ENCODE results near the gene SUPT3H. TPM values are rescaled to one million over a fixed set of nuclear protein-coding genes. Genes with fewer than 3 reads are reported as not detected.

The SUPT3H gene
- polyA plus RNA-seq, 3 donors: 2.4 to 3.5 (median 2.5) TPM

GRCh38 chr6:44800171-44800783 lies 577.5 kb downstream of the SUPT3H start:
- Mint-ChIP-seq H3K4me1 (peaks cover 26% of the 10 kb centered on the region), H3K27ac (no peak overlapping the region), H3K27me3 (ENCODE audit: low read depth in 3 of 3) (peaks cover 0 to 6% (median 2%) of the 10 kb centered on the region in 3 donors), H3K36me3 (no peaks in the 10 kb centered on the region), H3K4me3 (no peak overlapping the region), H3K9me3 (peaks cover 0 to 3% (median 0%) of the 10 kb centered on the region in 7 donors)
- H4K20me1 ChIP-seq (ENCODE audit: insufficient read depth, low read length): no peaks in the 10 kb centered on the region
- no peaks in the 10 kb centered on the region for H3K9me3 ChIP-seq (replicated peaks in 1 of 2; ENCODE audit: control insufficient read depth in 1 of 2, insufficient read depth in 1 of 2, low read length in 2 of 2)
- TF ChIP-seq, protein P1, sequence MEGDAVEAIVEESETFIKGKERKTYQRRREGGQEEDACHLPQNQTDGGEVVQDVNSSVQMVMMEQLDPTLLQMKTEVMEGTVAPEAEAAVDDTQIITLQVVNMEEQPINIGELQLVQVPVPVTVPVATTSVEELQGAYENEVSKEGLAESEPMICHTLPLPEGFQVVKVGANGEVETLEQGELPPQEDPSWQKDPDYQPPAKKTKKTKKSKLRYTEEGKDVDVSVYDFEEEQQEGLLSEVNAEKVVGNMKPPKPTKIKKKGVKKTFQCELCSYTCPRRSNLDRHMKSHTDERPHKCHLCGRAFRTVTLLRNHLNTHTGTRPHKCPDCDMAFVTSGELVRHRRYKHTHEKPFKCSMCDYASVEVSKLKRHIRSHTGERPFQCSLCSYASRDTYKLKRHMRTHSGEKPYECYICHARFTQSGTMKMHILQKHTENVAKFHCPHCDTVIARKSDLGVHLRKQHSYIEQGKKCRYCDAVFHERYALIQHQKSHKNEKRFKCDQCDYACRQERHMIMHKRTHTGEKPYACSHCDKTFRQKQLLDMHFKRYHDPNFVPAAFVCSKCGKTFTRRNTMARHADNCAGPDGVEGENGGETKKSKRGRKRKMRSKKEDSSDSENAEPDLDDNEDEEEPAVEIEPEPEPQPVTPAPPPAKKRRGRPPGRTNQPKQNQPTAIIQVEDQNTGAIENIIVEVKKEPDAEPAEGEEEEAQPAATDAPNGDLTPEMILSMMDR (IDR thresholded peaks at IDR 0.05): no peak
- no peak overlapping the region for H3K27ac ChIP-seq (ENCODE audit: low read depth in 1 of 2, low read length in 2 of 2)
- no peaks in the 10 kb centered on the region for H3K79me2 ChIP-seq (ENCODE audit: insufficient read depth, low read length)
- H3K27me3 ChIP-seq (ENCODE audit: control insufficient read depth in 2 of 2, insufficient read depth in 2 of 2, low read length in 2 of 2): no peaks in the 10 kb centered on the region
- no peak overlapping the region for H3K4me3 ChIP-seq (replicated peaks in 1 of 3; ENCODE audit: low read depth in 2 of 3, low read length in 3 of 3)
- WGBS (ENCODE audit: insufficient coverage): 100% methylated on average over 1 of the region's 8 CpGs
- DNase-seq: no peak
- peaks cover 18 to 32% of the 10 kb centered on the region in 2 donors for H3K4me1 ChIP-seq (ENCODE audit: control insufficient read depth in 1 of 2, insufficient read depth in 2 of 2, low read length in 2 of 2)
- no peak overlapping the region for H3K9ac ChIP-seq (ENCODE audit: insufficient read depth, low read length, poor library complexity, severe bottlenecking)
- no peak overlapping the region for H2AFZ ChIP-seq (ENCODE audit: insufficient read depth, low read depth, low read length, poor library complexity, severe bottlenecking)
- H3K36me3 ChIP-seq (replicated peaks in 1 of 2; ENCODE audit: control insufficient read depth in 1 of 2, insufficient read depth in 2 of 2, low read length in 2 of 2): no peaks in the 10 kb centered on the region
- no peak overlapping the region for H3K4me2 ChIP-seq (replicated peaks; ENCODE audit: extremely low read depth, low read length, poor library complexity, severe bottlenecking)
- intact Hi-C loops (cut with micrococcal nuclease): no loop called here

DNA sequence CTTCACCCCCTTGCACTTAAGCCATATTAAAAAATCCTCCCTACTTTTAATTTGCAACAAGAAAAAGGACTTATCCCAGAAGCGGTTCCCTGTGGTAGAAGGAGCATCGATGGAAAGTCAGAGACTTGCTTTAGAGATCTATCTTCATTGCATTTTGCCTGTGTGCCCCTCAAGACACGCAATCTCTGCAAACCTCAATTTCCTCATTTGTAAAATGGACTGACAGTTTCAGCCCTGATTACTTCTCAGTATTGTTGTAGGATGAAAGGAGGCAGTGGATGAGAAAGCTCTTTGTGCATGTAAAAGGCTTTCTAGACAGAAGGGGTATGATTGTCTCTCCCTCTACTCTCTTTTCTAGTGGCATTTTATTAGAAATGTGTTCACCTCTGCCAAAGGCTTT lies 580.0 kb downstream of the SUPT3H start:
- Histone ChIP-seq H3K79me2 (ENCODE audit: insufficient read depth, low read length) (no peaks in the 10 kb centered on the region), H3K36me3 (replicated peaks in 1 of 2; ENCODE audit: control insufficient read depth in 1 of 2, insufficient read depth in 2 of 2, low read length in 2 of 2) (no peaks in the 10 kb centered on the region), H2AFZ (ENCODE audit: insufficient read depth, low read depth, low read length, poor library complexity, severe bottlenecking) (no peak overlapping the region), H3K4me2 (replicated peaks; ENCODE audit: extremely low read depth, low read length, poor library complexity, severe bottlenecking) (peak overlapping the region; percentile 44), H3K9ac (ENCODE audit: insufficient read depth, low read length, poor library complexity, severe bottlenecking) (no peak overlapping the region), H3K27ac (ENCODE audit: low read depth in 1 of 2, low read length in 2 of 2) (peak overlapping the region in 1 of 2 donors; percentile 12), H3K4me3 (replicated peaks in 1 of 3; ENCODE audit: low read depth in 2 of 3, low read length in 3 of 3) (no peak overlapping the region), H4K20me1 (ENCODE audit: insufficient read depth, low read length) (no peaks in the 10 kb centered on the region), H3K9me3 (replicated peaks in 1 of 2; ENCODE audit: control insufficient read depth in 1 of 2, insufficient read depth in 1 of 2, low read length in 2 of 2) (no peaks in the 10 kb centered on the region), H3K27me3 (ENCODE audit: control insufficient read depth in 2 of 2, insufficient read depth in 2 of 2, low read length in 2 of 2) (no peaks in the 10 kb centered on the region), H3K4me1 (ENCODE audit: control insufficient read depth in 1 of 2, insufficient read depth in 2 of 2, low read length in 2 of 2) (peaks cover 18 to 32% of the 10 kb centered on the region in 2 donors)
- Mint-ChIP-seq H3K9me3 (peaks cover 0 to 3% (median 0%) of the 10 kb centered on the region in 7 donors), H3K4me1 (peaks cover 26% of the 10 kb centered on the region), H3K4me3 (peak overlapping the region in 1 of 2 donors; percentile 76), H3K27ac (peak overlapping the region in 4 of 7 donors; percentile 4 to 83 (median 48)), H3K27me3 (ENCODE audit: low read depth in 3 of 3) (peaks cover 0 to 4% (median 2%) of the 10 kb centered on the region in 3 donors), H3K36me3 (no peaks in the 10 kb centered on the region)
- peak in 2 of 3 donors; percentile 7 to 49 for DNase-seq
- TF ChIP-seq, protein P1 (IDR thresholded peaks at IDR 0.05): no peak
- intact Hi-C loops (cut with micrococcal nuclease): no loop called here
- WGBS (ENCODE audit: insufficient coverage): no CpG with 5 or more reads among the region's 3 CpGs
